HL-60 (cell line): ENCODE results near the gene NOC4L.

Source experiments
- DNase-seq, 2 experiments: peaks; one replicate each; pipeline ENCODE4 v3.0.0-alpha.2; 2010 to 2020; ENCODE audit warnings: low read depth in 1 of 2, low spot score in 1 of 2
- H3K27ac ChIP-seq: fragments of 250-450 bp; sonication (Bioruptor Pico); replicated peaks from 2 replicates; pipeline ENCODE4 v1.5.1; 2020; ENCODE audit warnings: mild to moderate bottlenecking, moderate library complexity
- H3K27me3 ChIP-seq: fragments of 250-450 bp; sonication (Bioruptor Pico); 2 replicates; pipeline ENCODE4 v1.5.1; 2021; ENCODE audit warnings: mild to moderate bottlenecking, moderate library complexity; ENCODE audit not compliant: insufficient read depth, poor library complexity, severe bottlenecking
- H3K4me3 ChIP-seq: replicated peaks from 2 replicates; pipeline ENCODE4 v1.5.1; 2011; ENCODE audit warnings: mild to moderate bottlenecking, control low read depth, low read length; ENCODE audit not compliant: insufficient read depth
- CTCF ChIP-seq: IDR thresholded peaks from one replicate; pipeline ENCODE4 v1.5.1; 2011; ENCODE audit warnings: low read length, control low read depth, inconsistent platforms; ENCODE audit not compliant: insufficient read depth
- GABPA ChIP-seq: IDR thresholded peaks from 2 replicates; pipeline ENCODE4 v1.6.1; 2012; ENCODE audit warnings: low read depth
- POLR2AphosphoS5 ChIP-seq: IDR thresholded peaks from 2 replicates; pipeline ENCODE4 v1.6.1; 2012; ENCODE audit warnings: low read depth
- REST ChIP-seq: IDR thresholded peaks from 2 replicates; pipeline ENCODE4 v1.6.1; 2012; ENCODE audit warnings: low read depth; ENCODE audit not compliant: insufficient replicate concordance
- SPI1 ChIP-seq: IDR thresholded peaks from 2 replicates; pipeline ENCODE4 v1.6.1; 2012; ENCODE audit warnings: low read depth, mild to moderate bottlenecking, borderline replicate concordance

The NOC4L gene

GRCh38 chr12:132118876-132119275, 25.4 kb upstream of the NOC4L start:
- H3K27ac ChIP-seq = no peak overlapping the region
- TF ChIP-seq REST (no peak), CTCF (no peak), SPI1 (no peak), GABPA (no peak), POLR2AphosphoS5 (no peak)
- H3K4me3 ChIP-seq = no peak overlapping the region
- no peaks in the 10 kb centered on the region for H3K27me3 ChIP-seq
- DNase-seq = no peak

- H3K27me3 ChIP-seq = no peaks in the 10 kb centered on the region
- DNase-seq = no peak
- no peak overlapping the region for H3K27ac ChIP-seq
- TF ChIP-seq CTCF (no peak), POLR2AphosphoS5 (no peak), GABPA (no peak), REST (no peak), SPI1 (no peak)
- H3K4me3 ChIP-seq = no peak overlapping the region
Measured at GRCh38 chr12:132121283-132121682, 23.0 kb upstream of the NOC4L start.

GRCh38 chr12:132123970-132124765, 20.1 kb upstream of the NOC4L start:
- TF ChIP-seq SPI1 (no peak), CTCF (no peak), GABPA (no peak), POLR2AphosphoS5 (no peak), REST (no peak)

More at GRCh38 chr12:132123970-132124765, 20.1 kb upstream of the NOC4L start:
- peak; percentile 46 to 63 for DNase-seq
- H3K4me3 ChIP-seq = no peak overlapping the region
- no peaks in the 10 kb centered on the region for H3K27me3 ChIP-seq
- peak overlapping the region; percentile 18; the same call in 1 of the 2 replicates for H3K27ac ChIP-seq
